Measurements from ENCODE around the gene CHD9.

GRCh38 chr16:53056392-53056881 lies 1.6 kb downstream of the CHD9 start:
- TF ChIP-seq, protein P1, sequence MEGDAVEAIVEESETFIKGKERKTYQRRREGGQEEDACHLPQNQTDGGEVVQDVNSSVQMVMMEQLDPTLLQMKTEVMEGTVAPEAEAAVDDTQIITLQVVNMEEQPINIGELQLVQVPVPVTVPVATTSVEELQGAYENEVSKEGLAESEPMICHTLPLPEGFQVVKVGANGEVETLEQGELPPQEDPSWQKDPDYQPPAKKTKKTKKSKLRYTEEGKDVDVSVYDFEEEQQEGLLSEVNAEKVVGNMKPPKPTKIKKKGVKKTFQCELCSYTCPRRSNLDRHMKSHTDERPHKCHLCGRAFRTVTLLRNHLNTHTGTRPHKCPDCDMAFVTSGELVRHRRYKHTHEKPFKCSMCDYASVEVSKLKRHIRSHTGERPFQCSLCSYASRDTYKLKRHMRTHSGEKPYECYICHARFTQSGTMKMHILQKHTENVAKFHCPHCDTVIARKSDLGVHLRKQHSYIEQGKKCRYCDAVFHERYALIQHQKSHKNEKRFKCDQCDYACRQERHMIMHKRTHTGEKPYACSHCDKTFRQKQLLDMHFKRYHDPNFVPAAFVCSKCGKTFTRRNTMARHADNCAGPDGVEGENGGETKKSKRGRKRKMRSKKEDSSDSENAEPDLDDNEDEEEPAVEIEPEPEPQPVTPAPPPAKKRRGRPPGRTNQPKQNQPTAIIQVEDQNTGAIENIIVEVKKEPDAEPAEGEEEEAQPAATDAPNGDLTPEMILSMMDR (IDR thresholded peaks at IDR 0.05) = no peak
- TF ChIP-seq POLR2A (IDR thresholded peaks at IDR 0.05) = no peak
